IPS DF 4.7 (cell line): ENCODE data around the gene SPSB1.

Source experiments
- DNase-seq: peaks from one replicate; pipeline ENCODE4 v3.0.0-alpha.2; 2013; ENCODE audit warnings: low spot score; ENCODE audit errors: extremely low read depth

Gene SPSB1

GRCh38 chr1:9317591-9318417 is 25.1 kb downstream of the SPSB1 start:
- DNase-seq, result no peak

GRCh38 chr1:9319208-9319788 is 26.6 kb downstream of the SPSB1 start:
- no peak for DNase-seq

- no peak for DNase-seq
These were observed 27.3 kb downstream of the SPSB1 start for GRCh38 chr1:9319789-9320519.

GRCh38 chr1:9320520-9321479 is 28.1 kb downstream of the SPSB1 start:
- no peak for DNase-seq

GRCh38 chr1:9321480-9321849 is 28.8 kb downstream of the SPSB1 start:
- DNase-seq, result no peak

- DNase-seq, result no peak
These were observed 29.4 kb downstream of the SPSB1 start for GRCh38 chr1:9321986-9322660.

- DNase-seq, result no peak
These were observed 30.1 kb downstream of the SPSB1 start for GRCh38 chr1:9322661-9323244.

- DNase-seq, result no peak
These were observed 31.8 kb downstream of the SPSB1 start for GRCh38 chr1:9324246-9325096.

- no peak for DNase-seq
These were observed 33.9 kb downstream of the SPSB1 start for GRCh38 chr1:9326596-9326995.

GRCh38 chr1:9328201-9328600 is 35.5 kb downstream of the SPSB1 start:
- no peak for DNase-seq

- DNase-seq, result no peak
These were observed 36.0 kb downstream of the SPSB1 start for GRCh38 chr1:9328715-9329114.

- DNase-seq, result no peak
These were observed 38.3 kb downstream of the SPSB1 start for GRCh38 chr1:9331016-9331415.

- no peak for DNase-seq
These were observed 39.1 kb downstream of the SPSB1 start for GRCh38 chr1:9331558-9332346.

GRCh38 chr1:9332513-9333143 is 39.9 kb downstream of the SPSB1 start:
- no peak for DNase-seq

GRCh38 chr1:9338397-9339246 is 45.9 kb downstream of the SPSB1 start:
- DNase-seq, result no peak

- DNase-seq, result no peak
These were observed 47.6 kb downstream of the SPSB1 start for GRCh38 chr1:9340172-9340854.

- DNase-seq, result no peak
These were observed 48.2 kb downstream of the SPSB1 start for GRCh38 chr1:9340864-9341263.
